HUES64 (cell line): ENCODE data around the gene NHLRC3.

Experiments used
- H3K27ac ChIP-seq: 2 replicates; pipeline ENCODE4 v1.7.0; 2013; ENCODE audit warnings: low read depth, low read length, inconsistent platforms
- H3K27me3 ChIP-seq: 2 replicates; pipeline ENCODE4 v1.6.1; 2013; ENCODE audit warnings: mild to moderate bottlenecking, low read length; ENCODE audit not compliant: insufficient read depth
- H3K36me3 ChIP-seq: 2 replicates; pipeline ENCODE4 v1.6.1; 2013; ENCODE audit warnings: mild to moderate bottlenecking, low read length; ENCODE audit not compliant: insufficient read depth
- H3K4me1 ChIP-seq: 2 replicates; pipeline ENCODE4 v1.6.1; 2013; ENCODE audit warnings: mild to moderate bottlenecking, low read length, moderate library complexity; ENCODE audit not compliant: insufficient read depth
- H3K4me3 ChIP-seq: 2 replicates; pipeline ENCODE4 v1.5.1; 2013; ENCODE audit warnings: mild to moderate bottlenecking, low read length, moderate library complexity
- H3K9ac ChIP-seq: 2 replicates; pipeline ENCODE4 v1.6.1; 2013; ENCODE audit warnings: mild to moderate bottlenecking, low read depth, low read length
- H3K9me3 ChIP-seq: 2 replicates; pipeline ENCODE4 v1.6.1; 2013; ENCODE audit warnings: low read depth, low read length; ENCODE audit not compliant: insufficient read depth
- WGBS: fragments of 150-250, 120-280 bp; methylation state at CpG from one replicate; pipeline ENCODE4 v1.1.7; 2013; ENCODE audit warnings: missing lambda C conversion rate; 5-methylcytosine and 5-hydroxymethylcytosine counted together

Gene NHLRC3

DNA sequence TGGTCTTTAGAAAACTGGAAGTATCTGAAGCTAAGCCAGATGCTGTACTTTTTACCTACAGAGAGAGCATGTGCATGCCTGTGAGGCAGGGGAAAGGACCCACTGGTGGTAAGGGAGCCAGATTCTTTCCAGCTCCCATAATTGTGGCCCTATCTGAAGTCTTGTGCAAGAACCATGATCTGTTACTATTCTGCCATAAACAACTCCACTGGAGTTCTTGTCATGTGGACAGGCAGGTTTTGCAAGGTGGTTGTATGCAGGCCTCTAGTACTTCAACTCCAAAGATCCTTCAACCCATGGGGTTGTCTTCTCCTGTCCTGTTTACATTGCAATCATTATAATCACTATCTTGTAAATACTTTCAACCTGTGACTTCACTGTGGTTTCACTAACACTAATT, 14.5 kb upstream of the NHLRC3 start:
- Histone ChIP-seq H3K9ac (peak overlapping the region; percentile 24; the same call in 1 of the 2 replicates), H3K4me1 (peaks cover 56% of the 10 kb centered on the region), H3K9me3 (no peaks in the 10 kb centered on the region), H3K27me3 (no peaks in the 10 kb centered on the region), H3K4me3 (peak overlapping the region; percentile 21), H3K36me3 (peaks cover 91% of the 10 kb centered on the region), H3K27ac (peak overlapping the region; percentile 93)

DNA sequence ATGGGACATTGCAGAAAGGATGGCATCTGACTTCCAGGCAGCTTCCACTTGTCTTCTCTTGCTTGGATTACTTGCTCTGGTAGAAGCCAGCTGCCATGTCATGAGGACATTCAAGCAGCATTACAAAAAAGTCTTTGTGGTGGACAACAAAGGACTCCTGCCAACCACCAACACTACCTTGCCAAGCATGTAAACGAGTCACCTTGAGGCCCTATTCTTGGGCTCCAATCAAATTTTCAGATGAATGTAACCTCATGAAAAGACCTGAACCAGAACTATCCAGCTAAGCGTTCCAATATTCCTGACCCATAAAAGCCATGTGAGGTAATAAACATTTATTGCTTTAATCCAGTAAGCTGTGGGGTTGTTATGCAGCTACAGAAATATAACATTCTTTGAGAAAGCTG, 12.8 kb upstream of the NHLRC3 start:
- H3K9ac ChIP-seq = no peak overlapping the region
- WGBS = 58% methylated on average over 1 of the region's 2 CpGs
- peaks cover 56% of the 10 kb centered on the region for H3K4me1 ChIP-seq
- peak overlapping the region; percentile 47; the same call in 1 of the 2 replicates for H3K27ac ChIP-seq
- H3K36me3 ChIP-seq = peaks cover 95% of the 10 kb centered on the region
- H3K27me3 ChIP-seq = no peaks in the 10 kb centered on the region
- H3K9me3 ChIP-seq = no peaks in the 10 kb centered on the region
- no peak overlapping the region for H3K4me3 ChIP-seq

GRCh38 chr13:39032150-39032549, 6.1 kb upstream of the NHLRC3 start:
- 100% methylated on average over 1 of the region's 1 CpG for WGBS
- H3K27me3 ChIP-seq = no peaks in the 10 kb centered on the region
- H3K4me3 ChIP-seq = no peak overlapping the region
- H3K27ac ChIP-seq = no peak overlapping the region
- H3K9me3 ChIP-seq = no peaks in the 10 kb centered on the region
- H3K36me3 ChIP-seq = peaks cover 64% of the 10 kb centered on the region
- no peak overlapping the region for H3K9ac ChIP-seq
- H3K4me1 ChIP-seq = peaks cover 27% of the 10 kb centered on the region

- Histone ChIP-seq H3K27me3 (no peaks in the 10 kb centered on the region), H3K9ac (no peak overlapping the region), H3K27ac (no peak overlapping the region), H3K9me3 (no peaks in the 10 kb centered on the region), H3K4me3 (peak overlapping the region; percentile 91; the same call in 1 of the 2 replicates), H3K36me3 (peaks cover 45% of the 10 kb centered on the region), H3K4me1 (peaks cover 22% of the 10 kb centered on the region)
- WGBS = 95% methylated on average over 1 of the region's 1 CpG
Observed at GRCh38 chr13:39034085-39034484, 4.2 kb upstream of the NHLRC3 start.

- WGBS = 44% methylated on average over 2 of the region's 2 CpGs
- H3K9me3 ChIP-seq = no peaks in the 10 kb centered on the region
- H3K27ac ChIP-seq = no peak overlapping the region
- peaks cover 34% of the 10 kb centered on the region for H3K36me3 ChIP-seq
- H3K27me3 ChIP-seq = no peaks in the 10 kb centered on the region
- peak overlapping the region; percentile 91 for H3K4me3 ChIP-seq
- peaks cover 22% of the 10 kb centered on the region for H3K4me1 ChIP-seq
- H3K9ac ChIP-seq = 0 out of 2 replicates have a peak overlapping the region, but pooled peaks have one; percentile 94
Observed at GRCh38 chr13:39035204-39035603, 3.1 kb upstream of the NHLRC3 start.

- H3K9me3 ChIP-seq = no peaks in the 10 kb centered on the region
- WGBS = 41% methylated on average over 2 of the region's 2 CpGs
- H3K27me3 ChIP-seq = no peaks in the 10 kb centered on the region
- no peak overlapping the region for H3K27ac ChIP-seq
- H3K4me3 ChIP-seq = peak overlapping the region; percentile 91
- peaks cover 22% of the 10 kb centered on the region for H3K4me1 ChIP-seq
- peak overlapping the region; percentile 94 for H3K9ac ChIP-seq
- H3K36me3 ChIP-seq = peaks cover 33% of the 10 kb centered on the region
Observed at GRCh38 chr13:39035799-39036198, 2.5 kb upstream of the NHLRC3 start.

GRCh38 chr13:39036212-39036611, 2.0 kb upstream of the NHLRC3 start:
- no peak overlapping the region for H3K27ac ChIP-seq
- H3K4me3 ChIP-seq = peak overlapping the region; percentile 91
- peak overlapping the region; percentile 94 for H3K9ac ChIP-seq
- H3K27me3 ChIP-seq = no peaks in the 10 kb centered on the region
- H3K36me3 ChIP-seq = peaks cover 32% of the 10 kb centered on the region
- H3K4me1 ChIP-seq = peaks cover 22% of the 10 kb centered on the region
- 3% methylated on average over 8 of the region's 9 CpGs for WGBS
- H3K9me3 ChIP-seq = no peaks in the 10 kb centered on the region

DNA sequence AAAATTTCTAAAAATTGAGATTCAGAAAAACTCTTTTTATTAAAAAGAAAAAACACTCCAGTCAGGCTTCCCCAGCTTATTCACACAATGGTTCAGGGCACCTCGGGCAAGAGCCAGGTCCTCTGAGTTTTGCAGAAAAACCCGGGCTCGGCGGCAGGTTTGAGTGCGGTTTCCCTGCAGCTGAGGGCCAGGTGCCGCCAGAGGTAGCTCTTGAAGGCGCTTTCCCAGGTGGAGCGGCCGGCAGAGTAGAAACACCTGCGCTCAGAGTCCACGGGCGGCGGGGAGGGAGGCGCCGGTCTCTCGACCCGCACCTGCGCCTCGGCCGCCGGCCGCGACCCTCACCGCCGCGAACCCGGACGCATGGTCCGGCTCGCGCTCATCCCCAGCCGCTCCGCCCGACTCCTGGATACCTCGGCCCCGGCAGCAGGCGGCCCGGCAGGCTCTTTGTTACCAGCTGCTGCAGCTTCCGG, 811 bp upstream of the NHLRC3 start:
- peaks cover 22% of the 10 kb centered on the region for H3K4me1 ChIP-seq
- under 1% methylated on average over 39 of the region's 39 CpGs for WGBS
- H3K27me3 ChIP-seq = no peaks in the 10 kb centered on the region
- H3K9me3 ChIP-seq = no peaks in the 10 kb centered on the region
- peak overlapping the region; percentile 91 for H3K4me3 ChIP-seq
- H3K9ac ChIP-seq = peak overlapping the region; percentile 94
- H3K27ac ChIP-seq = peak overlapping the region; percentile 91
- H3K36me3 ChIP-seq = peaks cover 29% of the 10 kb centered on the region

DNA sequence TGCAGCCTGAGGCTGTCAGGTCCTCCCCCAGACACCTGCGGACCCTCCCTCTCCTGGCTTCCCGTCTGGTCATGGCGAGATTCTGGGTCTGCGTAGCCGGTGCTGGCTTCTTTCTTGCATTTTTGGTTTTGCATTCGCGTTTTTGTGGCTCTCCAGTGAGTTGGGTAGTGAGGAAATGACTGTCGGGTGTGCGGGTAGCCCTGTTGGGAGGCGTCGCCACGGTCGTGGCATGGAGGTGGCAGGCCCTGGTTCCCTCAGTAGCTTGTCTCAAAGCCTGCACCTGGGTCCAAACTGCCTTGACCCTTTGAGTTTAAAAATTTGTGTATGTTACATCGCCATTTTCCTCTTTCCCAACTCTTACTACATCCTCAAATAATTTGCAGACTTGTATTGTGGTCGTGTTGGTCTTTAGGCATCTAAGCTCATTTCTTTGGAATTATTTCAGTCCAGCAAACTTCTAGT, 344 bp downstream of the NHLRC3 start:
- Histone ChIP-seq H3K36me3 (peaks cover 29% of the 10 kb centered on the region), H3K9ac (peak overlapping the region; percentile 94), H3K27me3 (no peaks in the 10 kb centered on the region), H3K9me3 (no peaks in the 10 kb centered on the region), H3K27ac (peak overlapping the region; percentile 8; the same call in 1 of the 2 replicates), H3K4me1 (peaks cover 22% of the 10 kb centered on the region), H3K4me3 (peak overlapping the region; percentile 91)
- WGBS = 4% methylated on average over 14 of the region's 15 CpGs

- H3K9ac ChIP-seq = peak overlapping the region; percentile 94; the same call in 1 of the 2 replicates
- peaks cover 21% of the 10 kb centered on the region for H3K4me1 ChIP-seq
- no peaks in the 10 kb centered on the region for H3K9me3 ChIP-seq
- H3K4me3 ChIP-seq = peak overlapping the region; percentile 91
- WGBS = 69% methylated on average over 7 of the region's 7 CpGs
- no peaks in the 10 kb centered on the region for H3K27me3 ChIP-seq
- peaks cover 28% of the 10 kb centered on the region for H3K36me3 ChIP-seq
- H3K27ac ChIP-seq = no peak overlapping the region
Observed at GRCh38 chr13:39039041-39039440, 785 bp downstream of the NHLRC3 start.

DNA sequence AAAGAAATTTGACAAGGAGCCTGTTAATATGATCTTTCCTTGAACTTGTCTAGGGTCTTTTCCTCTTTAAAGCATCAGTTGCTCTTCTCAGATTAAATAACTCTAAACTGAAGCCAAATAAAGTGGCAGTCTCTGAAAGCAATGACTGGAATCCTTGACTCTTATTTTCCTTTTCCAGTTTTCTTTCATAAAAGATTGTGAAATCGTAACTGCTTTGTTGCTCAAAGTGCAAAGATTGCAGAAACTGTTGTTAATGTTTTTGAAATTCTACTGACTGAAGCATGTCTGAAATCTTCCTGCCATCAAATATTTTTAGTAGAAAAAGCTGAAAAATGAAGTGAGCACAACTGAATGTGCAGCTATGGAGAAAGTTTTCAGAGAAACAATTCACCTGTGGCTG, 1.9 kb downstream of the NHLRC3 start:
- Histone ChIP-seq H3K27me3 (no peaks in the 10 kb centered on the region), H3K9me3 (no peaks in the 10 kb centered on the region), H3K27ac (no peak overlapping the region), H3K9ac (no peak overlapping the region), H3K36me3 (peaks cover 36% of the 10 kb centered on the region), H3K4me1 (peaks cover 10% of the 10 kb centered on the region), H3K4me3 (no peak overlapping the region)
- 100% methylated on average over 1 of the region's 1 CpG for WGBS

- Histone ChIP-seq H3K27ac (no peak overlapping the region), H3K9ac (no peak overlapping the region), H3K27me3 (no peaks in the 10 kb centered on the region), H3K9me3 (no peaks in the 10 kb centered on the region), H3K4me1 (peaks cover 20% of the 10 kb centered on the region), H3K4me3 (no peak overlapping the region), H3K36me3 (peaks cover 36% of the 10 kb centered on the region)
- 96% methylated on average over 3 of the region's 3 CpGs for WGBS
Observed at GRCh38 chr13:39044536-39044935, 6.3 kb downstream of the NHLRC3 start.
